Duodenal mucosa (tissue), 2 donors: ENCODE results near the gene OR10H1.
"Not testable (repeated sequence)": the region's sequence is repeated elsewhere in the genome, so short reads cannot be mapped to it uniquely, and the experiment has no call there.

Source experiments
- H3K27ac ChIP-seq: one replicate; pipeline ENCODE4 v1.7.0; 2013; ENCODE audit warnings: low read depth, low read length
- H3K27me3 ChIP-seq, 2 donors: one replicate each; pipeline ENCODE4 v1.7.0; 2013; ENCODE audit warnings: low read length in 2 of 2, control low read depth in 1 of 2; ENCODE audit not compliant: insufficient read depth in 2 of 2, control insufficient read depth in 1 of 2
- H3K36me3 ChIP-seq, 2 donors: one replicate each; pipeline ENCODE4 v1.7.0; 2013; ENCODE audit warnings: low read length in 2 of 2, control low read depth in 1 of 2; ENCODE audit not compliant: insufficient read depth in 2 of 2, control insufficient read depth in 1 of 2
- H3K4me1 ChIP-seq, 2 donors: one replicate each; pipeline ENCODE4 v1.7.0; 2013; ENCODE audit warnings: low read length in 2 of 2, control low read depth in 1 of 2; ENCODE audit not compliant: insufficient read depth in 2 of 2, control insufficient read depth in 1 of 2
- H3K4me3 ChIP-seq, 2 donors: one replicate each; pipeline ENCODE4 v1.7.0; 2013; ENCODE audit warnings: low read length in 2 of 2, low read depth in 1 of 2
- H3K9ac ChIP-seq, 2 donors: one replicate each; pipeline ENCODE4 v1.7.0; 2013; ENCODE audit warnings: low read length in 2 of 2, low read depth in 1 of 2
- H3K9me3 ChIP-seq, 2 donors: one replicate each; pipeline ENCODE4 v1.7.0; 2013; ENCODE audit warnings: low read length in 2 of 2, control low read depth in 1 of 2; ENCODE audit not compliant: control insufficient read depth in 1 of 2

The OR10H1 gene

GRCh38 chr19:15841875-15842569 lies 26.6 kb upstream of the OR10H1 start:
- H3K36me3 ChIP-seq = no peaks in the 10 kb centered on the region
- no peaks in the 10 kb centered on the region for H3K9me3 ChIP-seq
- H3K4me1 ChIP-seq = peaks cover 0 to 3% of the 10 kb centered on the region in 2 donors
- no peak overlapping the region for H3K27ac ChIP-seq
- H3K4me3 ChIP-seq = no peak overlapping the region
- no peaks in the 10 kb centered on the region for H3K27me3 ChIP-seq
- H3K9ac ChIP-seq = no peak overlapping the region

- Histone ChIP-seq H3K4me1 (peaks cover 0 to 5% of the 10 kb centered on the region in 2 donors), H3K9ac (no peak overlapping the region), H3K4me3 (no peak overlapping the region), H3K36me3 (no peaks in the 10 kb centered on the region), H3K9me3 (no peaks in the 10 kb centered on the region), H3K27me3 (no peaks in the 10 kb centered on the region), H3K27ac (no peak overlapping the region)
Observed at GRCh38 chr19:15840833-15841232, 25.4 kb upstream of the OR10H1 start.

- not testable (repeated sequence) for H3K4me3 ChIP-seq, H3K27me3 ChIP-seq, H3K4me1 ChIP-seq, H3K9me3 ChIP-seq, H3K9ac ChIP-seq, H3K36me3 ChIP-seq, H3K27ac ChIP-seq
Observed at GRCh38 chr19:15839888-15840287, 24.4 kb upstream of the OR10H1 start.

GRCh38 chr19:15838351-15838750 lies 22.9 kb upstream of the OR10H1 start:
- Histone ChIP-seq H3K4me1 (peaks cover 0 to 6% of the 10 kb centered on the region in 2 donors), H3K36me3 (no peaks in the 10 kb centered on the region), H3K4me3 (no peak overlapping the region), H3K9ac (no peak overlapping the region), H3K9me3 (no peaks in the 10 kb centered on the region), H3K27me3 (no peaks in the 10 kb centered on the region), H3K27ac (no peak overlapping the region)

- H3K9ac ChIP-seq = peak overlapping the region; percentile 25 to 94
- H3K4me1 ChIP-seq = peaks cover 0 to 6% of the 10 kb centered on the region in 2 donors
- peak overlapping the region; percentile 79 to 82 for H3K4me3 ChIP-seq
Observed at GRCh38 chr19:15837221-15837731, 21.8 kb upstream of the OR10H1 start.

GRCh38 chr19:15836330-15837220 lies 21.1 kb upstream of the OR10H1 start:
- Histone ChIP-seq H3K9ac (peak overlapping the region; percentile 94 to 98), H3K4me3 (peak overlapping the region; percentile 79 to 82), H3K9me3 (no peaks in the 10 kb centered on the region), H3K36me3 (no peaks in the 10 kb centered on the region), H3K27me3 (no peaks in the 10 kb centered on the region), H3K27ac (peak overlapping the region; percentile 99), H3K4me1 (peaks cover 0 to 6% of the 10 kb centered on the region in 2 donors)

More at GRCh38 chr19:15837221-15837731, 21.8 kb upstream of the OR10H1 start:
- no peaks in the 10 kb centered on the region for H3K36me3 ChIP-seq
- H3K27me3 ChIP-seq = no peaks in the 10 kb centered on the region
- no peaks in the 10 kb centered on the region for H3K9me3 ChIP-seq
- peak overlapping the region; percentile 99 for H3K27ac ChIP-seq

- not testable (repeated sequence) for H3K4me1 ChIP-seq, H3K9me3 ChIP-seq, H3K36me3 ChIP-seq, H3K27me3 ChIP-seq
- peak overlapping the region; percentile 99 for H3K27ac ChIP-seq
- H3K4me3 ChIP-seq = peak overlapping the region; percentile 79 to 82
- peak overlapping the region; percentile 94 to 98 for H3K9ac ChIP-seq
Observed at GRCh38 chr19:15835565-15836329, 20.3 kb upstream of the OR10H1 start.

- H3K4me1 ChIP-seq, H3K9ac ChIP-seq, H3K9me3 ChIP-seq, H3K4me3 ChIP-seq, H3K36me3 ChIP-seq, H3K27me3 ChIP-seq, H3K27ac ChIP-seq: not testable (repeated sequence)
Observed at GRCh38 chr19:15834232-15834631, 18.8 kb upstream of the OR10H1 start.

GRCh38 chr19:15831626-15832025 lies 16.2 kb upstream of the OR10H1 start:
- H3K4me3 ChIP-seq = no peak overlapping the region
- H3K36me3 ChIP-seq = no peaks in the 10 kb centered on the region
- H3K9ac ChIP-seq = no peak overlapping the region
- H3K4me1 ChIP-seq = peaks cover 7 to 17% of the 10 kb centered on the region in 2 donors
- H3K9me3 ChIP-seq = no peaks in the 10 kb centered on the region
- H3K27me3 ChIP-seq = no peaks in the 10 kb centered on the region
- no peak overlapping the region for H3K27ac ChIP-seq
